Esophagus muscularis mucosa (tissue), 3 donors: ENCODE results near the gene GDPD2.

Experiments
- POLR2A ChIP-seq: fragments of 450-650 bp; IDR thresholded peaks from one replicate; pipeline ENCODE4 v1.6.1; 2017; ENCODE audit warnings: antibody characterized with exemption, moderate library complexity, mild to moderate bottlenecking, low read depth
- TF ChIP-seq, protein P1 (sequence below), 3 experiments: fragments of 200-600 bp in 2 of 3; fragments of 450-650 bp in 1 of 3; sonication (generic) in 2 of 3; IDR thresholded peaks; one replicate each; pipeline ENCODE4 v1.5.1; 2017 to 2019; ENCODE audit warnings: antibody characterized with exemption in 3 of 3, mild to moderate bottlenecking in 2 of 3, moderate library complexity in 1 of 3

DNA sequence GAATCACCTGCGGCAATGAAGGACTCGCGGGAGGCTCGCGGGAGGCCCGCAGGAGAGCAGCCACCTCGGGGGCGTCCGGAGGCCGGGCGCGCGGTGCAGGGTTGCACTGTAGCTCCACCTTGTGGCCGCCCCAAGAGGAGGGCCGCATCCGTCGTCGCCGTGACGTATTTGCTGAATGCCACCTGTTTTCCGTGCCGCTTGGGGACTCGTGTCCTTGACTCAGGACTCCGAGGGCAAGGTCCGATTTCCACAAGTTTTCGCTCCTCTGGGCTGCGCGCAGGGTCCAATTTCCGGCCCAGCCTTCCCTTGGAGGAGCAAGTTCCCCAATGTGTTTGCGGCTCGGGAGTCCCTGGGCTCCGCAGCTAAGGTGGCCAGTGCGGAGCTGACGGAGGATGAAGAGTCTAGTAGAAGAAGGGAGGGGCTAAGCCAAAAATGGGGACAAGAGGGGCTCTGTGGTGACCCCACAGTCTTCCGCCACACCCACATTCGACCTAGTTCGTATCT lies 10.8 kb downstream of the GDPD2 start:
- TF ChIP-seq, protein P1, sequence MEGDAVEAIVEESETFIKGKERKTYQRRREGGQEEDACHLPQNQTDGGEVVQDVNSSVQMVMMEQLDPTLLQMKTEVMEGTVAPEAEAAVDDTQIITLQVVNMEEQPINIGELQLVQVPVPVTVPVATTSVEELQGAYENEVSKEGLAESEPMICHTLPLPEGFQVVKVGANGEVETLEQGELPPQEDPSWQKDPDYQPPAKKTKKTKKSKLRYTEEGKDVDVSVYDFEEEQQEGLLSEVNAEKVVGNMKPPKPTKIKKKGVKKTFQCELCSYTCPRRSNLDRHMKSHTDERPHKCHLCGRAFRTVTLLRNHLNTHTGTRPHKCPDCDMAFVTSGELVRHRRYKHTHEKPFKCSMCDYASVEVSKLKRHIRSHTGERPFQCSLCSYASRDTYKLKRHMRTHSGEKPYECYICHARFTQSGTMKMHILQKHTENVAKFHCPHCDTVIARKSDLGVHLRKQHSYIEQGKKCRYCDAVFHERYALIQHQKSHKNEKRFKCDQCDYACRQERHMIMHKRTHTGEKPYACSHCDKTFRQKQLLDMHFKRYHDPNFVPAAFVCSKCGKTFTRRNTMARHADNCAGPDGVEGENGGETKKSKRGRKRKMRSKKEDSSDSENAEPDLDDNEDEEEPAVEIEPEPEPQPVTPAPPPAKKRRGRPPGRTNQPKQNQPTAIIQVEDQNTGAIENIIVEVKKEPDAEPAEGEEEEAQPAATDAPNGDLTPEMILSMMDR (IDR thresholded peaks at IDR 0.05) = peak; percentile 59 to 76 (median 59)
- TF ChIP-seq POLR2A = no peak
